HG02884 (cell line): ENCODE measurements around the gene C9orf43.

ENCODE experiments used
- ATAC-seq: cut with Tn5 transposase; IDR thresholded peaks from one replicate; pipeline ENCODE4 v1.9.1; 2021; ENCODE audit warnings: mild to moderate bottlenecking, moderate library complexity; ENCODE audit not compliant: unreplicated experiment

Gene C9orf43

DNA sequence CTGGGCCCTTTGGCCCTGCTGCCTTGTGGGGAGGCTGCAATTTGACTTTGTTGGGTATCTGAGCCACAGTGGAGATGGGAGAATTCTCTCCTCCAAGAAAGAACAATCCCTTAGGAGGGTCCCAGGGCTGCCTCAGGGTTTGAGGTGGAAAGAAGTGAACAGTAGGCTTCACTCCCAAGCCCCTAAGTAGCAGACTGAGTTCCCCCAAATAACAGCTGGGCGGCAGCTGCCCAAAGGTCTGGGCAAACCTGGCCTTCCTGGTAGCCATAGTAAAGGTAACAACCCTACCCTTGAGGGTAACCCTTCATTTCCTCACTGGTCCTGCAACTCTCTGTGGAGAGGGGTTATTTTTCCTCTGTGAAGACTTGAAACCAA, 53.7 kb downstream of the C9orf43 start:
- no peak for ATAC-seq

DNA sequence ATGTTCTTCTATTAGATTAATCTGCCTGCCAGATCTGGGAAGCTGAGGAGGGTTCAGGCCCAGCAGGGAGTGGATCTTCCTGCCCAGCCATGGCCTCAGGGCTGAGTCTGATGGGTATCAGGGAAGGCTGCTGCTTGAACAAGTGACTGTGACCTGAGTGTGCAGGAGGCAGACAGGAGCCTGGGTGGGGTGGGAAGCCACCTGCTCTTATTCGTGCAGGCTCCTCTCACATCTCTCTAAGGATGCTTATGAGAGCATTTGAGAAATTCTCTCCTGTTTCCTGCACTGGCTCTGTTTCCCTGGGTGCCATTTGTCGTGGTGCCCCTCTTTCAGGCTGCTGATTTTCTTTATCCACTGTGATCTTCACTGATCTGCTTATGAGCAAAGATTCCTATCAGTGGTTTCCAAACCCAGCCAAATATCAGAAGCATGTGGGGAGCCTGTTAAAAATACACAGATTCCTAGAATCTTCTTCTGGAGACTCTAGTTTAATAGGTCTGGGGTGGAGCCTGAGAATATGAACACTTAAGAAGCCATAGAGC, 55.1 kb downstream of the C9orf43 start:
- ATAC-seq, result no peak

DNA sequence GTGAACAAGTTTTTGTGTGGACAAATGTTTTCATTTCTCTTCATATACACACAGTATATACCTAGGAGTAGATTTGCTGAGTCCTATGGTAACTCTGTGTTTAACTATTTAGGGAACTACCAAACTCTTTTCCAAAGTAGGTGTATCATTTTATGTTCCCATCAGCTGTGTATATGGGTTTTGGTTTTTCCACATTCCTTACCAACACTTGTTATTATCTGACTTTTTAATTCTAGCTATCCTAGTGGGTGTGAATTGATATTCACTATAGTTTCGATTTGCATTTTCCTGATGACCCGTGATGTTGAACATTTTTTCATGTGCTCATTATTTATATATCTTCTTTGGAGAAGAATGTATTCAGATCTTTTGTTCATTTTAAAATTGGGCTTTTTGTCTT, 56.6 kb downstream of the C9orf43 start:
- ATAC-seq, result no peak

DNA sequence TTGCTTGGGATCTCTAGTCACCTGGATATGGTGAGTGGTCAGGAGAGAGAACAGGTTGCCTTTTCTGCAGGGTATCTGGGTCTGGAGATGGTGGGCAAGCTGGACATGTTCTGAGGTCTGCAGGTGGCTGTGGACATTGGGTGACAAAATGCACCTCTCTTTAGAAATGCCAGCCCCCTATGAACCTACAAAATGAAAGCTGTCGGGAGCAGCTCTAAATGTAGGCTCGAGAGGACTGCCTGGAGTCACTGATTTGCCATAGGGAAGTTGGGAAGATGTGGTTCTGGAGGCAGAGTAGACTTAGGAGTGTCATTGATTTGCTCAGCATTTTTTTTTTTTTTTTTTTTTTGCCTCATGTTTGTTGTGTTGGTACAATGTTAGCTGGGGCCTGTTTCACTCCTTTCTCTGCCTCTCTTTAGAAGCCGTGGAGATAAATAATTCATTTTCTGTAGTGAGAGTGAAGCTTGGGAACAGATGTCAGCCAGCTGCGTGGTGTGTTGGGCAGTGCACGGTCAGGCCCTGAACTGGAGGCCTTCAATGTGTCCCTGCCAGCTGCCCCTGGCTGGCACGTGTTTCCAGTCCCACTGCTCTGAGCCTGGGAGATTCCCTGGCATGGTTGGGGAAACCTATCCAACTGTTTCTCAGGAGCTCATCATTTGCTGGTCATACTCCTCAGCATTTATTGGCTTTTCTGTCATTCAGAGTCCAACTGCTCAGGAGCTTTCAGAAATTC, 58.3 kb downstream of the C9orf43 start:
- ATAC-seq, result no peak

GRCh38 chr9:113471143-113471542, 60.6 kb downstream of the C9orf43 start:
- ATAC-seq, result no peak

GRCh38 chr9:113471566-113471965, 61.0 kb downstream of the C9orf43 start:
- no peak for ATAC-seq

DNA sequence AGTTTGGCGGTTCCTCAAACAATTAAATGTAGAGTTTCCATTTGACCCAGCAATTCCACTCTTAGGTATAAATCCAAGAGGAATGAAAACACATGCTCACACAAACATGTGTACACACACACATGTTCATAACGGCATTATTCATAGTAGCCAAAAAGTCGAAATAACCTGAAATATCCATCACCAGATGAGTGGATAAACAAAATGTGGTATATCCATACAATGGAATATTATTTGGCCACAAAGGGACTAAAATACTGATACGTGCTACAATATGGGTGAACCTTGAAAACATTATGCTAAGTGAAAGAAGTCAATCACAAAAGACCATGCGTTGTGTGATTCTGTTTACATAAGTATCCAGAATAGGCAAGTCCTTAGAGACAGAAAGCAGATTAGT, 61.7 kb downstream of the C9orf43 start:
- ATAC-seq, result no peak

- no peak for ATAC-seq
These were observed 63.9 kb downstream of the C9orf43 start for GRCh38 chr9:113474360-113475028.

DNA sequence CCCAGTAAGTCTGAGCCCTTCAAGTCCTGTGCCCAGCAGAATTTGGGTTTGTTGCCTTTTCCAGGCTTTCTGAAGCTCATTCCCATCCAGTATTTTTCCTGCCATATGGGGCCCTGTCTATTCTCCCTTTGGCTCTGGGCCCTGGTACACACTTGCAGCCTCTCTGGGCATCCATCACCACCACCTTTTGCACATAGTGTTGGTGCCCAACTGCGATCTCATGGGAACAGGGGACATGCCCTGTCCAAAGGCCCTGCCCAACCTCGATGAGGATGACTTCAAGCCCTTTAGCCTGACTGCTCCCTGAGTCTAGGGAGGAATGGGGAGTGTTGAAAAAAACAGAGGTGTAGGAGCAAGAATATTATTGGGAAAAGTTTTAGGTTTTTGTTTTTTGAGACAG, 64.5 kb downstream of the C9orf43 start:
- ATAC-seq, result no peak

DNA sequence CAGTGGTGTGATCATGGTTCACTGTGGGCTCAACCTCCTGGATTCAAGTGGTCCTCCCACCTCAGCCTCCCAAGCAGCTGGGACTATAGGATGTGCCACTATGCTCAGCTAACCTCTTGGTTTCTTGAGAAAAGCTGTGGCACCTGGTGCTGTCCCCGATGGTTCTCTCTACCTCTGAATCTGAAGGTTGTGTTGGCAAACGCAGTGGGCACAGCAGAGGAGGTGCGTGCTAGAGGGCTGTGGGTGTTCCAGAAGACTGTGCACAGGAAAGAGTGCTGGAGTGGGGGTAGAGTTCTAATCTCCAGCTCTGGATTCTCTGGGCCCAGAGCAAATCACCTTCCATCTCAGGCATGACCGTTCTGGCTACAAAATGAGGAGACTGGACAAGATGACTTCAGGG, 65.4 kb downstream of the C9orf43 start:
- ATAC-seq, result no peak

- ATAC-seq, result no peak
These were observed 66.0 kb downstream of the C9orf43 start for GRCh38 chr9:113476511-113476916.

- ATAC-seq, result no peak
These were observed 66.5 kb downstream of the C9orf43 start for GRCh38 chr9:113477058-113477457.

DNA sequence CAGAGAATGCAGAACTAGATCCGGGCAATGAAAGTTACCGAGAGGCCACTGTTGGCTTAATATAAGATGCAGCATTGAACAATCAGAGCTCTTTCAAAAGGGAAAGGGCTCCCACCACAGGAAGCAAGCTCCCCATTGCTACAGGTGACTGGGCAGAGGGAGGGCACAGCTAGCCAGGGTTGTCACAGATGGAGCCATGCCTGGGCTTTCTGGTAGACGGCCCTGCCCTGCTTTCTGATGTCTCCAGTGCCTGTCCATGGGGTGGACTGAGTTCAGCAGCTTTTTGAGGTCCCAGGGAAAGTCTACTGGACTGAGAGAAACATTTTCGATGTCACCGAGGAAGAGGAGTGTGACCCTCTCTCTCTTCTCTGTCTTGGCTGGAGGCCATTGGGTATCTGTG, 67.1 kb downstream of the C9orf43 start:
- ATAC-seq, result no peak

- ATAC-seq, result no peak
These were observed 68.7 kb downstream of the C9orf43 start for GRCh38 chr9:113479174-113479621.
